GM18519 (cell line): ENCODE results near the gene TERT.

ENCODE experiments used
- ATAC-seq: cut with Tn5 transposase; IDR thresholded peaks from one replicate; pipeline ENCODE4 v1.9.1; 2021; ENCODE audit warnings: mild to moderate bottlenecking, moderate library complexity; ENCODE audit not compliant: unreplicated experiment, low FRiP score

Gene TERT

GRCh38 chr5:1222621-1223277 is 72.1 kb downstream of the TERT start:
- ATAC-seq: no peak

GRCh38 chr5:1222147-1222546 is 72.7 kb downstream of the TERT start:
- no peak for ATAC-seq

DNA sequence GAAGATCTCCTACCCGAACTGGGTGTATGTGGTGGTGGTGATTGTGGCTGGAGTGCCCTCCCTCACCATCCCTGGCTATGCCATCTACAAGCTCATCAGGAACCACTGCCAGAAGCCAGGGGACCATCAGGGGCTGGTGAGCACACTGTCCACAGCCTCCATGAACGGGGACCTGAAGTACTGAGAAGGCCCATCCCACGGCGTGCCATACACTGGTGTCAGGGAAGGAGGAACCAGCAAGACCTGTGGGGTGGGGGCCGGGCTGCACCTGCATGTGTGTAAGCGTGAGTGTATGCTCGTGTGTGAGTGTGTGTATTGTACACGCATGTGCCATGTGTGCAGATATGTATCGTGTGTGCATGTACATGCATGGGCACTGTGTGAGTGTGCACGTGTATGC is 73.1 kb downstream of the TERT start:
- ATAC-seq: no peak

GRCh38 chr5:1220831-1221230 is 74.0 kb downstream of the TERT start:
- ATAC-seq: no peak

- ATAC-seq: no peak
Observed at GRCh38 chr5:1220351-1220750, 74.5 kb downstream of the TERT start.

DNA sequence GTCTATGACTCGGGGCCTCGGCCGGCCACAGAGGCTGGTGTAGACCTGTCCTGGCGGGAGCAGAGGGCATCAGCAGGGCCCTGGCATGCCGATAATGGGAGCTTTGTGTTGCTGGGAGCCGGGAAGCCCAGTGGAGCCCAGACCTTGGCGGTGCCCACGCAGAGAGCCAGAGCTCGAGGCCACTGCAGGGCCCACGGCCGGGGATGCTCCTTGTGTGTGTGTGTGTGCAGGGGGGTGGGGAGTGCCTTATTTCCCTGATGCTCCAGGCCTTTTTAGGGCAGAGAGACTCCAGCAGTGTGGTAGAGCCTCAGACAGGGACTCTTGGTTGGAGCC is 75.1 kb downstream of the TERT start:
- ATAC-seq: no peak

DNA sequence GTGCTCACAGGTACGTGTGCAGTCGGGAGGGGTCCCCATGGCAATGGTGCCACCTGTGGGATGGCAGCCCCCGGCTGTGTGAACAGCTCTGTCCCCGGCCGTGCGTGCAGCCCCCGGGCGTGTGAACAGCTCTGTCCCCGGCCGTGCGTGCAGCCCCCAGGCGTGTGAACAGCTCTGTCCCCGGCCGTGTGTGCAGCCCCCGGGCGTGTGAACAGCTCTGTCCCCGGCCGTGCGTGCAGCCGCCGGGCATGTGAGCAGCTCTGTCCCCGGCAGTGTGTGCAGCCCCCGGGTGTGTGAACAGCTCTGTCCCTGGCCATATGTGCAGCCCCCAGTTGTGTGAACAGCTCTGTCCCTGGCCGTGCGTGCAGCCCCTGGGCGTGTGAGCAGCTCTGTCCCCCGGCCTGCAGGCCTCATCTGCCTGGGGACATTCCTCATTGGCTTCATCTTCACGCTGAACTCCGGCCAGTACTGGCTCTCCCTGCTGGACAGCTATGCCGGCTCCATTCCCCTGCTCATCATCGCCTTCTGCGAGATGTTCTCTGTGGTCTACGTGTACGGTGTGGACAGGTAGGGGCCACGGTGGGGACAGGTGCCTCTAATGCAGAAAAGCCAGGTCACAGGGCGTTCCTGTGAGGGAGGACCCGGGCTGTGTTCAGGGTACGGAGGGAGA is 75.6 kb downstream of the TERT start:
- no peak for ATAC-seq

DNA sequence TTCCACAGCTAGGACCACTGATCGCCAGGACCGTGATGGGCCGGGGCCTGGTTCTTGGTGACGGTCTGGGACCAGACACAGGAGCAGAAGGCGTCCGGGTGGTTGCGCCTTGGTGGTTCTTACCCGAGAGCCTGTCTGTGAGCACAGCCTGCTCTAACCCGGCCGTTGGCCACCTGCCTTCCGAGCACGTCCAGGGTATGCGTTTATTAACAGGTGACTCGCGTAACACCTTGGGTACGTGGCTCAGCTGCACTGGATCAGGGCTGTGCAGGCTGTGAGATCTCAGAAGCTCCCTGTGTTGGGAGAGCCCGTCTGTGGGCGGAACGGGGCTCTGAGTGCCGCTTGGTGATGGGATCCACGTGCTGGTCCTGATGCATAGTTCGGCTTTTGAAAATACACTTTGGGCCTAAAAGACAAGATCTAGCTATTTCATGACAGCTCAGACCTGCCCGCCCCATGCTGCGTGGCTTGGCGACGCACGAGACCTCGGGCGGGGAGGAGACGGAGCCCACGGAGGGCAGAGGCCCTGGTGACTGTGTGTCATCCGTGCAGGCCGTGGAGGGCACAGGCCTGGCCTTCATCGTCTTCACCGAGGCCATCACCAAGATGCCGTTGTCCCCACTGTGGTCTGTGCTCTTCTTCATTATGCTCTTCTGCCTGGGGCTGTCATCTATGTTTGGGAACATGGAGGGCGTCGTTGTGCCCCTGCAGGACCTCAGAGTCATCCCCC is 76.4 kb downstream of the TERT start:
- no peak for ATAC-seq

GRCh38 chr5:1217596-1218206 is 77.2 kb downstream of the TERT start:
- no peak for ATAC-seq

GRCh38 chr5:1216918-1217295 is 78.0 kb downstream of the TERT start:
- ATAC-seq: no peak

DNA sequence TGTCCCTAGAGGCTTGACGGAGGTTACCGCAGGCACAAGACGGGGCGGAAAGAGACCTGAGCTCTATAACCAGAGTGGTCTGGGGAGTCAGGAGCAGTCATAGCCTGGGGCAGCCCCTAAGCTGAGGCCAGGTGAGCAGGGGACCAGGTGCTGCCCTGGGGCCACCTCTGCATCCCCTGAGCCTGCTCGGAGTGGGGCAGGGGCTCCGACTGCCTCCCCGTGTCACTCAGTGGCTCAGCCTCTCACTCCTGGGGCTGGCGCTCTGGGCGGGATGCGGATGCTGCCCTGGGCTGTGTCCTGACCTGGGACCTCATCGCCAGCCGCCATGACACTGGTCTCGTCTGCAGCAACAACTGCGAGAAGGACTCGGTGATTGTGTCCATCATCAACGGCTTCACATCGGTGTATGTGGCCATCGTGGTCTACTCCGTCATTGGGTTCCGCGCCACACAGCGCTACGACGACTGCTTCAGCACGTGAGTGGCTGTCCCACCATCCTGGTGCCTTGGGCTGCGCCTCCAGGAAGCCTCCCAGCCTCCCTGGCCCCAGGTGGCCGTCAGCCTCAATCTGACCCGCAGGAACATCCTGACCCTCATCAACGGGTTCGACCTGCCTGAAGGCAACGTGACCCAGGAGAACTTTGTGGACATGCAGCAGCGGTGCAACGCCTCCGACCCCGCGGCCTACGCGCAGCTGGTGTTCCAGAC is 78.5 kb downstream of the TERT start:
- ATAC-seq: no peak

- ATAC-seq: no peak
Observed at GRCh38 chr5:1215320-1216096, 79.4 kb downstream of the TERT start.

GRCh38 chr5:1214936-1215220 is 80.0 kb downstream of the TERT start:
- ATAC-seq: no peak

GRCh38 chr5:1214163-1214935 is 80.5 kb downstream of the TERT start:
- ATAC-seq: no peak

DNA sequence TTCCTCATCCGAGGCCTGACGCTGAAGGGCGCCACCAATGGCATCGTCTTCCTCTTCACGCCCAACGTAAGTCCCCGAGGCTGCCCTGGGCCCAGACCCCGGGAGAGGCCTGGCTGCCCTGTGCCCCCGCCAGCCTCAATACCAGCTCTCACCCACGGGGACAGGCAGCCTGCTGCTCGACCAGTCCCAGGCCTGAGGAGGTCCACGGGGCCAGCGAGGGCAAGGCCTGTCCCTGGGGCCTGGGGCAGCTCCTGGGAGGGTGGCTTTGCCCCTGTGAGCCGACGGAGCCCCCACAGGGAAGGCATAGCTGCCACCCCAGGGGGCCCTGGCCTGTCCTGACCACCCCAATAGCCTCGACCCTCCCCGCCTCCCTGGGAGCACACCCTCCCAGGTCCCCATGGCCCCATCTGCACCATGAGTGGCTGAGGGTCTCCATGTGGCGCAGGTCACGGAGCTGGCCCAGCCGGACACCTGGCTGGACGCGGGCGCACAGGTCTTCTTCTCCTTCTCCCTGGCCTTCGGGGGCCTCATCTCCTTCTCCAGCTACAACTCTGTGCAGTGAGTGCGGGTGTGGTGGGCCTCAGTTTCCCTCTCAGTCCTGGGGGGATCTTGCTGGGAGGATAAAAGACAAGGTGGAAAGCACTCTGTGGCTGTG is 81.2 kb downstream of the TERT start:
- ATAC-seq: no peak

- no peak for ATAC-seq
Observed at GRCh38 chr5:1212881-1213280, 82.0 kb downstream of the TERT start.

DNA sequence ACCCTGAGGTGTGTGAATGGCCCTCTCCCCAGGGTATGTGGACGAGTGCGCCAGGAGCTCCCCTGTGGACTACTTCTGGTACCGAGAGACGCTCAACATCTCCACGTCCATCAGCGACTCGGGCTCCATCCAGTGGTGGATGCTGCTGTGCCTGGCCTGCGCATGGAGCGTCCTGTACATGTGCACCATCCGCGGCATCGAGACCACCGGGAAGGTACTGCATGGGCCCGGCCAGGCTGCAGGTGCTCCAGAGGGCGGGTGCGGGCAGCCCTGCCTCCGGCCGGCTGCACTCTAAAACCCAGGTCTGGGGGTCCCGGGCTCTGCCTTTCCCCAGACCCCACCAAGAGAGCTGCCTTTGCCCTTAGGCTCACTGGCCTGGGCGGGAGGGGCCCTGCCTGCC is 82.6 kb downstream of the TERT start:
- no peak for ATAC-seq

DNA sequence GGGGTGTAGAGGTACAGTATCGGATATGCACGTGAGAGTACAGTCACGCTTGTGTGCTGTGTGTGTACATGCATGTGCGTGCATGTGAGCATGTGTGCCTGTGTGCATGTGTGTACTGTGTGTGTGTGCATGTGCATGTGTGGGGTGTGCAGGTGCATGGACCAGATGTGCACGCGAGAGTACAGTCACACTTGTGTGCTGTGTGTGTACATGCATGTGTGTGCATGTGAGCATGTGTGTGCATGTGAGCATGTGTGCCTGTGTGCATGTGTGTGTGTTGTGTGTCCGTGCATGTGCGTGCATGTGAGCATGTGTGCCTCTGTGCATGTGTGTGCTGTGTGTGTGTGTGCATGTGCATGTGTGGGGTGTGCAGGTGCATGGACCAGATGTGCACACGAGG is 83.2 kb downstream of the TERT start:
- no peak for ATAC-seq

DNA sequence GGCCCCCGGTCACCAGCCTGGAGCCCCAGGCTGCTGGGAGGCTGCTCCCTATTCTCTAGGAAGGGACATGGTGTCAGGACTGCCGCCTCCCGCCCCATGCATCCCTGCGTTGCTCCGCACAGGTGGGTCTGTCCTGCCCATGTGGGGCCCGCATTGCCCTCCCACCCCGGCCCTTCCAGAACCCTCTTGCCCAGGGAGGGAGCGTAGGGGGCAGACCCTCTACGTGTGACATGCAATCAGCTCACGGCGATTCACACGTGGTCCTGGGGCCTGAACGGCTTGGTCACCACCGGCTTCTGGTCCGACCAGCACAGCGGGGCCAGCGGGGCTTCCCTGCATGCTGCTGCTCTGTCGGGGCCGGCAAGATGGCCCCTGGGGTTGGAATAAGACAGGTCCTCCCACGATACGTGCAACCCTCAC is 84.0 kb downstream of the TERT start:
- no peak for ATAC-seq
